Right renal cortex interstitium (tissue), 3 donors: ENCODE results near the gene SLC22A15. TPM values are rescaled to one million over a fixed set of nuclear protein-coding genes. Genes with fewer than 3 reads are reported as not detected.
"Not testable (repeated sequence)": the region's sequence is repeated elsewhere in the genome, so short reads cannot be mapped to it uniquely, and the experiment has no call there.

Experiments
- DNase-seq, 3 donors: peaks; one replicate each; pipeline ENCODE4 v3.0.0-alpha.2; 2013; ENCODE audit warnings: low read depth in 3 of 3, low spot score in 2 of 3
- polyA plus RNA-seq, 3 donors: library from polyadenylated mRNA; unstranded; fragments of 120-200 nt; gene quantifications; one replicate each; pipeline ENCODE4 v1.2.1, GENCODE V29; 2013; ENCODE audit not compliant: insufficient read length in 3 of 3

SLC22A15 gene
- polyA plus RNA-seq, 3 donors: 4.6 to 6.4 (median 5.0) TPM

DNA sequence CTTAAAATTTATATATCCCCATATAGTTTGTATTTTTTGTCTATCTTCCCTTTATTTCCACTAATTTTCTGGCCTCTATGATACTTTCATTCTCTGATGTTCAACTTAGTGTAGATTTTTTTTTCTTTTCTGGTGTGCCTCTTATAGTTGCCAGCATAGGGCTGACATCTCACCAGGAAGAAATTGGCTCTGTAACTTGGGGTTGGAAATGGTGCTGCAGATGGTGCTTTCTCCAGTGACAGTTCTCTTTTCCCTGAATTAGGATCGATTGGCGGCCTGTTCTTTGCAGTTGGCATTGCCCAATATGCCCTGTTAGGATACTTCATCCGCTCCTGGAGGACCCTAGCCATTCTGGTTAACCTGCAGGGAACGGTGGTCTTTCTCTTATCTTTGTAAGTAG is 50.3 kb downstream of the SLC22A15 start:
- no peak for DNase-seq

DNA sequence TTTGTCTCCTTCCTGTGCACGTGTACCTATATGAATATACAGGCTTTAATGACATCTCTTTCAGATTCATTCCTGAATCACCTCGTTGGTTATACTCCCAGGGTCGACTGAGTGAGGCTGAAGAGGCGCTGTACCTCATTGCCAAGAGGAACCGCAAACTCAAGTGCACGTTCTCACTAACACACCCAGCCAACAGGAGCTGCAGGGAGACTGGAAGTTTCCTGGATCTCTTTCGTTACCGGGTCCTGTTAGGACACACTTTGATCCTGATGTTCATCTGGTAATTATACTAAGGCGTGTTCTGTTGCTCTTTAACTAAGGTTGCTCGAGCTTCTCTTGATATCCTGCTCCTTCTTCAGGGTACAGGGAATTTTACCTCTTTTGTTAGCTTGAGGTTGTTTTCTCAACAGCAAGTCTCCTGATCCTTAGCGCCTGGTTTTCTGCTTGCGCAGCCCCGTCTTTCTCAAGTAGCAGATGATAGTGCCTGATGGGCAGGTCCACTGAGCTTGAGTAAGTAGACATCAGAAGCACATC is 55.1 kb downstream of the SLC22A15 start:
- no peak for DNase-seq

DNA sequence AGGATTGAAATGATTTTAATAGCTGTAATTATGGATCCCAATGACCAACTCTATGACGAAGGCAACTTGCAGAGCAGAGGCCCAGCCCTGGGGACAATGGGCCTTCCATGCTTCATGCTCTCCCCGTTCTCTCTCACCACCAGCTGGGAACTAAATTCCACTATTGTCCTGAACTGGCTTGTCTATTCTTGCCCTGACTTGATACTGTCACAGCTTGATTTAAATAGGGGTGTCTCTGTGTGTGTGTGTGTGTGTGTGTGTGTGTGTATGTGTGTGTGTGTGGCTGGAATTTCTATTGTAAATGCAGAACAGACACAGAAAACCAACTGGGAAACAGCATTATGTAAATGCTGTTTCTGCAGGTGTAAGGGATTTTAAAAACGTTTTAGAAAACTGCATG is 57.0 kb downstream of the SLC22A15 start:
- DNase-seq: no peak

DNA sequence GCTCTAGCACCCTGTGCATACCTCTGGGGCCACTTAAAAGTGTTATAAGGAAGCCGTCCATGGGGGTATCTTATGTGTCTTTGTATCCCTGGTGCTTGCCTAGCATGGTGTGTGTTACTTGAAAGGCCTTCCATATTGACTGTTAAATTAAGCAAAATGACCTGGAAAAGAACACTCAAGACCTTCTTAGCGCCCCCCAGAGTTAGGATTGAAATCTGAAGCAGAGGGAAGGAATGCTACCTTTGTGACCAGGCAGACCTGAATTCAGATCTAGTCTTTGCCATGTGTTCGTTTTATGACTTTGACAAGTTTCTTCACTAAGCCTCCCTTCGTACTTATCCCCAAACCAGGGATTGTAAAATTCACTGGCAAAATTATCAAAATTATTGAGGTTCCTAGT is 59.9 kb downstream of the SLC22A15 start:
- no peak for DNase-seq

DNA sequence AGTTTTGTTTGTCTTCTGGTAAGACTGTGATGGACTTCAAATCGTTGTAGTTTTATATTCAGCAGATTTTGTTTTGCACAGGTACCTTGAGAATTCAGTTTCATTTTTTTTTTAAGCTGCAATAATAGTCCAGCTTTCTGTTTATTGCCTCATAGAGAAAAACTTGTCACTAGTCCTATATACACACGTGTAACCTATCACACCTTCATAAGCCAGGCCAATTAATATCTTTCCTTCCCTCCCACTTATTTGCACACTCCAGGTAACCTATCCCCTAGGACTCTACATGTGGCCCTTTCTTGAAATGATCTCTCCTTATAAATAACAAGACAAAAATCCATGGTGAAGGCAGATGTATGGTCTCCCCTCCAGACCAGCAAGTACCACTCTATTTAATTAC is 62.4 kb downstream of the SLC22A15 start:
- no peak for DNase-seq

DNA sequence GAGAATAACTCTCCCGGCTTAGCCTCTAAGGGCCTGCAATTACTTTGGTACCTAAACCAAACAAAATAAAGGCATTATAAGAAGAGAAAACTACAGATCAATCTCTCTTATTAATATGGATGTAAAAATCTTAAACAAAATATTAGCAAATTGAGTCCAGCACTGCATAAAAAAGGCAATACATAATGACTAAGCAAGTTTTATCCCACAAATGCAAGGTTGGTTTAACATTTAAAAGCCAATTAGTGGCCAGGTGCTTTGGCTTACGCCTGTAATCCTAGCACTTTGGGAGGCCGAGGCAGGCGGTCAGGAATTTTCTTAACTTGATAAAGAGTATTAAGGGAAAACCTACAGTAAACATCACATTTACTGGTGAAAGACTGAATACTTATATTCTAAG is 67.8 kb downstream of the SLC22A15 start:
- no peak for DNase-seq

DNA sequence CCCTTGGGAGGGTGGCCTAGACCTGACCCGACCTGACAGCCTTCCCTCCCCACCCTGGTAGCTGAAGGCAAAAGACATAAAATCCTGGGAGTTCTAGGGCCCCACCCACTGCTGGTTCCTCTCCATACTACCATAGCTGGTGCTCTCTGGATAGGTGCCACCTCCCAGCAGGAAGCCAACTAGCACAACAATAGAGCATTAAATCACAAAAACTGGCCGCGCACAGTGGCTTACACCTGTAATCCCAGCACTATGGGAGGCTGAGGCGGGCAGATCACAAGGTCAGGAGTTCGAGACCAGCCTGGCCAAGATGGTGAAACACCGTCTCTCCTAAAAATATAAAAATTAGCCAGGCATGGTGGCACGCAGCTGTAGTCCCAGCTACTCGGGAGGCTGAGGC is 70.6 kb downstream of the SLC22A15 start:
- not testable (repeated sequence) for DNase-seq

DNA sequence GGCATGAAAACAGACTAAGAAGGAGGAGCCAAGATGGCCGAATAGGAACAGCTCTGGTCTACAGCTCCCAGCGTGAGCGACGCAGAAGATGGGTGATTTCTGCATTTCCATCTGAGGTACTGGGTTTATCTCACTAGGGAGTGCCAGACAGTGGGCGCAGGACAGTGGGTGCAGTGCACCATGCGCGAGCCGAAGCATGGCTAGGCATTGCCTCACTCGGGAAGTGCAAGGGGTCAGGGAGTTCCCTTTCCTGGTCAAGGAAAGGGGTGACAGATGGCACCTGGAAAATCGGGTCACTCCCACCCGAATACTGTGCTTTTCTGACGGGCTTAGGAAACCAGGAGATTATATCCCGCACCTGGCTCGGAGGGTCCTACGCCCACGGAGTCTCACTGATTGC is 75.6 kb downstream of the SLC22A15 start:
- DNase-seq: not testable (repeated sequence)

DNA sequence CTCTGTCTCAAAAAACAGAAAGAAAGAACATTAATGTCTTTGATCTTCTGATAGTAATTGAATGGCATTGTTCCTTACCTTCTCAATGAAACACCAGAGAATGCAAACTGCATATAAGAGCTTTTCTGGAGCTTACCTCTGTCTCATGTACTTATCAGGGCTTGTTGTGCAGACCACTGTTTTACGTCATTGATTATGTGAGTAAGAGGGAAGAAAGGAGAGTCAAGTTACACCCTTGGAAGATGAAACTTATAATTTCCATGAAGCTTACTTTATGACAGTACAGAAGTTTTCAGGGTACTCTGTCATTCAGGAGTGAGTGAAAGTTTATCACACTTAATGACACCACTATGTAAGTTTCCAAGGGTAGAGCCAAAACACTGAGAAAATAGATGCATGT is 85.9 kb downstream of the SLC22A15 start:
- no peak for DNase-seq

DNA sequence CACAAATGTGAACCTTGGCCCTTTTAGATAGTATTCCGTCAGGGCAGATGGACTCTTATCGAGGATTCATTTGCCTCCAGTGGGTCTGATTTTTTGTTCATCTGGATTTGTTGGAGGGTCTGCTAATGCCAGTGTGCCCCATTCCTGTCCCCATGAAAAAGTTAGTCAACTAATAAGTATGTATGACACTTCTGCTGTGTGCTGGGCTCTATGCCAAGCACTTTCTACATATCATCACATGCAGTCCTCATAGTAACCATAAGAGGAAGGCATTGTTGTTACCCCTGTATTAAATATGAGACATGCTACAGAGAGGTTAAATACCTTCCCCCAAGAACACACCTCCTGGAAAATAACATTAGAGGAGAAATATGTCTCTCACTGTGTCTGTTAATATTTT is 88.3 kb downstream of the SLC22A15 start:
- DNase-seq: no peak

DNA sequence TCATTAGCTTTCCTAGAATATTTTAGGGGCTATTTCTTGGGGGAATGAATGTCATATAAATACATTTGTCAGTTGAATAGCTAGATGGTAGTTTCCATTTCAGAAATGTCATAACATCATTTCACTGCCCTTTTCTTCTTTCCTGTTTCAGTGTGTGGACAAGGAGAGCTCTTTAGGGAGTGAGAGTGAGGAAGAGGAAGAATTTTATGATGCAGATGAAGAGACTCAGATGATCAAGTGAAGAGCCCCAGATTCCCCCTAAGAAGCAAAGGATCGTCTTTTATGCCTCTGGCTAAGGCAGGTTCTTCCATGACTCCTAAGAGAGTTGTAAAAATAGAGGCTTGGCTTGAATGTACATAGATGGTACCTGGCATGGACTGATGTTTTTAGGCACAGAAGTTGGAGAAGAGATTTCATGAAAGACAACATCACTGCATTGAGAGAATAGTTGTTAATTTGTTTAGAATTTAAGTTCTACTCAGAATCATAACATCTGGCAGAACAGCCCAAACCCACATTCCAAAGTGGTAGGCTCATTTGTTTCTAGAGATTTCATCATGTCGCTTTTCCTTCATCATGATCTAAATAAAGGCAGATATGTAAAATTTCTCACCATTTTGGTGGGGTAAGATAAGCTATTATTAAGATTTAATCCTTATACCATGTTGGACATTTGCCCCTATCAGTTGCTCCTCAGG is 90.7 kb downstream of the SLC22A15 start:
- no peak for DNase-seq

DNA sequence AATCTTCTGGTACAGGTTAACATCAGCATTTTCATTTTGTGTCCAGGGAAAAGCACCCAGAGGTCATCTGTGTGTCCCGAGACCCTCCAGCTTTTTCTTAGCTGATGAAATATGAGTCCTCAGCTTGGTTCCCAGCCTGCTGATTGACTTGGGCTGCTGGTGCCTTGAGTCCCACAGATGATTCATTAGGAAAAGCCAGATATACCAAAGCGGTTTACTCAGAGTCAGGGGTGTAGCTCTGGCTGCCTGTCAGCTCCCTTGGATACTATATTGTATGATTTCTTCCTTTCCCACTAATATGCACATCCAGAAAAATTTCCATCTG is 91.2 kb downstream of the SLC22A15 start:
- no peak for DNase-seq

DNA sequence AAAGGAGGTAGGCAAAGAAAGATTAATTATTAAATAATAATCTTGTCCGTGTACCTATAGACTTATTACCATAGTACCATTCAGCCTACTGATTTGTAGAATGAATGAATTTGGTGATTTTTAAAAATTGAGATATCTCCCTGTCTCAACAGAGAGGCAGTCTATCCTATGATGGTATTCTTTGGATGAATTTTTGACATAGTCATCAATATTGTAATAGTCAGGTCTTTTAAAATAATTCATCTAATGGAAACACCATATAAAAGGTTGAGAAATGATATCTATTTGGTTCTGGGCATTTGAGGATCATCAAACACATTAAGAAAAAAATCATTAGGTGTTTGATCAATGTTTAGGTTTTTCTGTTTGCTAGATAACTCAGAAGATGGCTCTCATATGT is 99.3 kb downstream of the SLC22A15 start:
- no peak for DNase-seq

DNA sequence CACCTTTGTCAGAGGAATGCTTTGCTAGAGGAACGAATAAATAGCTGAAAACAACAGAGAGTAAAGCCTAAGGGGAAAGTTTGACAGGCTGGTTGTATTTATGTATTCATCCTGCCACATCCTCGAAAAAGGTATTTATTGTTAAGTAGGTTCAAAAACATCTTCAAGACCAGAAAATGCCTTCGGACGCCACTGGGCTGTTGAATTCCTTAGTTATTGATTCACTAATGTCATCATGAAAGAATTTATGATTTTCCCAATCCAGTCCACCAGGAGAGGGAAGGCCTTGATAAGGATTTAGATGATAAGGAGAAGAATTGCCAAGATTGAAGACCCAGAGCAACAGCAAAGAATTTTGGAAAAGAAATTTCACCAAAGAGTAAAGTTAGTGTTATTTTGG is 99.7 kb downstream of the SLC22A15 start:
- no peak for DNase-seq

DNA sequence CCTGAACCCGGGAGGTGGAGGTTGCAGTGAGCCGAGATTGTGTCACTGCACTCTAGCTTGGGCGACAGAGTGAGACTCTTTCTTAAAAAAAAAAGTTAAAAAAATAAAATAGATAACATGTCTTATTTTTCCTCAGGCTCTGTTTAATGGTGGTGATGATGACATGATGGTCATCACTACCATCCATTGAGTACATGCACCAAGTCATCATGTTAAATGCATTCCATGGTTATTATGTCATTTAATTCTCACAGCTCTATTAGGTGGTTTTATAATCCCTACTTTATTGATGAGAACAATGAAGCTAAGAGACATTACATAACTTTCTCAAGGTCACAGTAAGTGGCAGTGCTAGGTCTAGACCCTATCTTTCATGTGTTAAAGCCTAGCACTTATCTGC is 100.5 kb downstream of the SLC22A15 start:
- DNase-seq: no peak

DNA sequence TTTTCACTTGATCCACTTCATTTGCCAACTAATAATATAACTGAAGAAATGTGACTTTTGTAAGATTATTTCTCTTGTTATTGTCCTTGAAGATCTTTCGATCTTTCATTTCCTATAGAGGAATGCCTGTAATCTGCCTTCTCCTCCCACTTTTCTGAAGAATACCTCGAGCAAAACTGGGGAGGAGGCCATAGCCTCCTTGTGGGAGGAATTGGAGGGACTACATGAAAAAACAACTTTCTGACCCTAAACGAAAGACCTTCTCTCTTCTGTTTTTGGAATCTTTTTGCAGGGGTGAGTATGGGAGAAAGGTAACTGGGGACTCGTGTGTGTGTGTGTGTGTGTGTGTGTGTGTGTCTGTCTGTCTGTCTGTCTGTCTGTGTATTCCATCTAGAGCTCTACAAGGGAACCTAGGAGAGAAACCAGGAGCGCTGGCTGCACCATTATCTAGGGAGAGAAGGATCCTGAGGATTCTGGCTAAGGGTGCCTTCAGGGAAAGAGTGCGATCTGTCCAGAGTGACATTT is 102.4 kb downstream of the SLC22A15 start:
- no peak for DNase-seq

DNA sequence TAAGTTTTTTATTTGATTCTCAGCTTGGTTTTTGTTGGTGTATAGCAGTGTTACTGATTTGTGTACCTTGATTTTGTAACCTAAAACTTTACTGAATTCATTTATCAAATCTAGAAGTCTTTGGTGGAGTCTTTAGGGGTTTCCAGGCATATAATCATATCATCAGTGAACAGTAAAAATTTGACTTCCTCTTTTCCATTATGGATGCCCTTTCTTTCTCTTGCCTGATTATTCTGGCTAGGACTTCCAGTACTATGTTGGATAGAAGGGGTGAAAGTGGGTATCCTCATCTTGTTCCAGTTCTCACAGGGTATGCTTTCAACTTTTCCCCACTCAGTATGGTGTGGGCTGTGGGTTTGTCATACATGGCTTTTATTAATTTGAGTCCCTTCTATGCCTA is 111.3 kb downstream of the SLC22A15 start:
- DNase-seq: no peak

DNA sequence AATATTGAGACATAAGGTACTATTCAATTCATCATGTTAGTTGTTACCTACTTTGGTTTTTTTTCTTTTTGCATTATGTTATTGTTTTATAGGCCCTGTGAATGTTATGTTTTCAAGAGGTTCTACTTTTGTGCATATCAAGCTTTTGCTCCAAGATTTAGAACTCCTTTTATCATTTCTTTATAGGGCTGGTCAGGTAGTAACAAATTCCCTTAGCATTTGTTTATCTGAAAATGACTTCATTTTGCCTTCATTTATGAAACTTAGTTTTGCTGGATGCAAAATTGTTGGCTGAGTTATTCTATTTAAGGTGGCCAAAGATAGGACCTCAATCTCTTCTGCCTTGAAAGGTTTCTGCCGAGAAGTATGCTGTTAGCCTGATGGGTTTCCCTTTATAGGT is 113.6 kb downstream of the SLC22A15 start:
- DNase-seq: no peak

DNA sequence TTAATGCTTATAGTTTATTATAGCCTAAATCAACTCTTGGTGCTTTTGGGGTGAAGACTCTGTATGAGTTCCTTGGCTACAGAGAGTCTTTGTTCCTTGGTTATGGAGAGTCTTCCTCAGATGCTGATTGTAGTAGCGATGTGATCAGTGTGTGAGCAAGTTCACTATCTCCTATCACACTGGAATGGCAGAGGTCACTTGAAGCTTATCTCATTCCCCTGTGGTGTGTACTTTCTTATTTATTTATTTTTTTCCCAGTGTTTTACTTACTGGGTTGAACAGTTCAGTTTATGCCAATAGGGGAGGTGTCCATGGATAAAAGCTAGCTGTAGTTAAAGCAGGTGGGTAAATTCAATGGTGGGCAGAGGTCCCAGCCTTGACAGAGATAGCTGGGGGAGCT is 114.8 kb downstream of the SLC22A15 start:
- DNase-seq: no peak

DNA sequence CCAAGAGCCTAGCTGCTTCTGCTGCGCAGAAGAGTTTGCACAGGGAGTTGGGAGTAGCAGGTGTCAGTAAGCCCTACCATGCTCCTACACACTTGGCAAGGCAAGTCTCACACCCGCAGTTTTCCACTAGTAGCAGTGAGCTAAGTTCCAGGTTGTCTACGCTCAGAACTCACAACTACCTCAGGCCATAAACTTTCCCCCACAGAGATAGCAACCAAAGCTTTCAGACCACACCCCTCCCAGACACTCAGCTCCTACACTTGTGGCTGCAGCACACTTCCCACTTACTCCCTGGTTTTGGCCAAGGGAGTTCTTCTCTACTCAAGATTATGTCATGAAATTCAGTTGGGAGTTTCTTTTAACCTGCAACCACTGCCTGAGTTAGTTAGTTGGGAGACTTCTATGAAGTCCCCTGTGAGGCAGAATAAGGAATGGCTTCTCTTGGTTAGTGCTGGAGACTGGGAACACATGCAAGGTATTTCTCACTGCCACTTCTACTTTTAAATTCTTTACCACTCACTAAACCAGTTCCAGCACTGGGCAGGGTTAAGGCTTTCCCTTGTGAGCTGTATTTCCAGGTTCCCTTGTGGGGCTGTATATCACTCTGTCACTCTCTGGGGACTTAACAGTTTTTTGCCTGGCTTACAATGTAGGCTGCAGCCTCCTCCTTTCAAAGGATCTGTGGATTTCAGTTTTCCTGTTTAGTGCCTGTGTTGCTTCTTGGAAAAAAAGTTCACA is 116.6 kb downstream of the SLC22A15 start:
- DNase-seq: no peak

DNA sequence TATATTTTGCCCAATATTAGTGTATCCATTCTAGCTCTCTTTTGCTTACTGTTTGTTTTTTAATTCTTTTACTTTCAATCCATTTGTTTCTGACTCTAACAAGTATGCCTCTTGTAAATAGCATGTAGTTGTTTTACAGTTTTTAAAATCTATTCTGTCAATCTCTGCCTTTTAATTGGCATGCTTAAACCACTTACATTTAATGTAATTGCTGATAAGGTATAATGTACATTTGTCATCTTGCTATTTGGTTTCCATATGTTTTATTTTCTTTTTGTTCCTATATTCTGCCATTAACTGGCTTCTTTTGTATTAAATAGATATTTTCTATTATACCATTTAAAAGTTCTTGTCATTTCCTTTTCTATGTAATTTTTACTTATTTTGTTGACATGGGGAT is 118.7 kb downstream of the SLC22A15 start:
- no peak for DNase-seq

DNA sequence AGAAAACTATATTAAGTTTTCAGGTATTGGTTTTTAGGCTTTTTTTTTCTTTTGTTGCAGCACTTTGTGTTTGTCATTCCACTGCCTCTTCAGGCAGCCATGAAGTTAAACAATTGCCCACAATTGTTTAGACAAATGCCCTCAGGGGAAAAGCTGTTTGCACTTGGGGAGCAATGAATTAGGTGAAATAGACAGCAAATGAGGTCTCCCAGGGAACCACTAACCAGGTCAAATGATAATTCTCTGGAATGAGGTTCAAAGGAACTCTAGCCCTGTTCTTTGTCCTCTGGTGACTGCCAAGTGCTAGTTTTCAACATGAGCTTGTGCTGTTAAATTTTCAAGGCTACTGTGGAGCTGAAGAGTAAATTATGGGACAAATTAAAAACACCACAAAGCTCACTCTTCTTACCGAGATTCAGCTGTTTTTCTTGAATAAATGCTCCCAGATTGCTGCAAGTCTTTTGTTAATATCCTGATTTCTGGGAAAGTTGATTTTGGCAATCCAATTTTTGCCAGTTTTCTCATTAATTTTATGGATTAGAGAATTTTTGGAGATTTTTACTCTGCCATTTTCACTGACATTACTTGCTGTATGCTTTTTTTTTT is 119.8 kb downstream of the SLC22A15 start:
- DNase-seq: no peak
